OCI-LY7 (cell line): ENCODE measurements around the gene ISG15.
"Not testable (repeated sequence)": the region's sequence is repeated elsewhere in the genome, so short reads cannot be mapped to it uniquely, and the experiment has no call there.

Experiments
- EZH2phosphoT487 ChIP-seq: fragments of 200-600 bp; sonication (generic); IDR thresholded peaks from 2 replicates; pipeline ENCODE4 v1.6.1; 2018; ENCODE audit warnings: low read depth, borderline replicate concordance, mild to moderate bottlenecking, mixed run types, antibody characterized with exemption, low read length, moderate library complexity, mixed read lengths
- TF ChIP-seq, protein P1 (sequence below): fragments of 200-600 bp; sonication (generic); conservative IDR thresholded peaks from 2 replicates; pipeline ENCODE4 v1.5.1; 2014; ENCODE audit warnings: mild to moderate bottlenecking, antibody characterized with exemption, low read length, moderate library complexity, mixed read lengths

DNA sequence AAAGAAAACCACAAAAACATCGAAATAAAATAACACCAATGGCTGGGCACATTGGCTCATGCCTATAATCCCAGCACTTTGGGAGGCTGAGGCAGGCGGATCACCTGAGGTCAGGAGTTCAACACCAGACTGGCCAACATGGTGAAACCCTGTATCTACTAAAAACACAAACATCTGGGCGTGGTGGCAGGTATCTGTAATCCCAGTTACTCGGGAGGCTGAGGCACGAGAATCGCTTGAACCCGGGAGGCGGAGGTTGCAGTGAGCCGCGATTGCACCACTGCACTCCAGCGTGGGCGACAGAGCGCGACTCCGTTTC lies 44.4 kb downstream of the ISG15 start:
- TF ChIP-seq, protein P1, sequence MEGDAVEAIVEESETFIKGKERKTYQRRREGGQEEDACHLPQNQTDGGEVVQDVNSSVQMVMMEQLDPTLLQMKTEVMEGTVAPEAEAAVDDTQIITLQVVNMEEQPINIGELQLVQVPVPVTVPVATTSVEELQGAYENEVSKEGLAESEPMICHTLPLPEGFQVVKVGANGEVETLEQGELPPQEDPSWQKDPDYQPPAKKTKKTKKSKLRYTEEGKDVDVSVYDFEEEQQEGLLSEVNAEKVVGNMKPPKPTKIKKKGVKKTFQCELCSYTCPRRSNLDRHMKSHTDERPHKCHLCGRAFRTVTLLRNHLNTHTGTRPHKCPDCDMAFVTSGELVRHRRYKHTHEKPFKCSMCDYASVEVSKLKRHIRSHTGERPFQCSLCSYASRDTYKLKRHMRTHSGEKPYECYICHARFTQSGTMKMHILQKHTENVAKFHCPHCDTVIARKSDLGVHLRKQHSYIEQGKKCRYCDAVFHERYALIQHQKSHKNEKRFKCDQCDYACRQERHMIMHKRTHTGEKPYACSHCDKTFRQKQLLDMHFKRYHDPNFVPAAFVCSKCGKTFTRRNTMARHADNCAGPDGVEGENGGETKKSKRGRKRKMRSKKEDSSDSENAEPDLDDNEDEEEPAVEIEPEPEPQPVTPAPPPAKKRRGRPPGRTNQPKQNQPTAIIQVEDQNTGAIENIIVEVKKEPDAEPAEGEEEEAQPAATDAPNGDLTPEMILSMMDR = not testable (repeated sequence)
- not testable (repeated sequence) for TF ChIP-seq EZH2phosphoT487
